NCI-H2227 (cell line): ENCODE measurements around the gene NBPF14.
"Not testable (repeated sequence)": the region's sequence is repeated elsewhere in the genome, so short reads cannot be mapped to it uniquely, and the experiment has no call there.

Experiments used
- DNase-seq: peaks from one replicate; lab custom pipeline; 2025; ENCODE audit not compliant: unreplicated experiment; lab: John Stamatoyannopoulos, UW

The NBPF14 gene

GRCh38 chr1:148595911-148596310, at the start of gene NBPF14:
TSS of gene NBPF14 (minus strand) at chr1:148596011. CDS start at chr1:148595717, 294 bp downstream.
- DNase-seq: not testable (repeated sequence)

GRCh38 chr1:148625451-148625850, 29.6 kb upstream of the NBPF14 start:
- not testable (repeated sequence) for DNase-seq

GRCh38 chr1:148618216-148618615, 22.4 kb upstream of the NBPF14 start:
- not testable (repeated sequence) for DNase-seq

GRCh38 chr1:148605266-148605665, 9.5 kb upstream of the NBPF14 start:
- not testable (repeated sequence) for DNase-seq

GRCh38 chr1:148595360-148595759, 451 bp downstream of the NBPF14 start:
- not testable (repeated sequence) for DNase-seq

GRCh38 chr1:148591098-148591497, 4.7 kb downstream of the NBPF14 start:
- DNase-seq: not testable (repeated sequence)

GRCh38 chr1:148532158-148532557, 63.7 kb downstream of the NBPF14 start:
- DNase-seq: not testable (repeated sequence)

GRCh38 chr1:148529101-148529567, 66.7 kb downstream of the NBPF14 start:
- DNase-seq: not testable (repeated sequence)

- DNase-seq: not testable (repeated sequence)
Observed at GRCh38 chr1:148528591-148528990, 67.2 kb downstream of the NBPF14 start.

- not testable (repeated sequence) for DNase-seq
Observed at GRCh38 chr1:148526587-148526986, 69.2 kb downstream of the NBPF14 start.

- not testable (repeated sequence) for DNase-seq
Observed at GRCh38 chr1:148523205-148524144, 72.3 kb downstream of the NBPF14 start.

- DNase-seq: peak; percentile 47
Observed at GRCh38 chr1:148522561-148523204, 73.1 kb downstream of the NBPF14 start.

GRCh38 chr1:148522072-148522471, 73.7 kb downstream of the NBPF14 start:
- DNase-seq: peak; percentile 58

GRCh38 chr1:148514310-148514709, 81.5 kb downstream of the NBPF14 start:
- not testable (repeated sequence) for DNase-seq

- DNase-seq: not testable (repeated sequence)
Observed at GRCh38 chr1:148512571-148513184, 83.1 kb downstream of the NBPF14 start.

- not testable (repeated sequence) for DNase-seq
Observed at GRCh38 chr1:148493933-148494332, 101.9 kb downstream of the NBPF14 start.

GRCh38 chr1:148483029-148483428, 112.8 kb downstream of the NBPF14 start, which contains the start of gene PPIAL4G:
TSS of gene PPIAL4G (minus strand) at chr1:148483302. CDS start at chr1:148483252, 50 bp downstream.
- not testable (repeated sequence) for DNase-seq
